GM12878 (cell line): ENCODE measurements around the gene DMPK. TPM values are rescaled to one million over a fixed set of nuclear protein-coding genes. Genes with fewer than 3 reads are reported as not detected.
A peak's percentile ranks its signal among the peaks of the same experiment; 100 is the strongest.

Source experiments
- ATAC-seq: fragments of 200-7000 bp; cut with Tn5 transposase; 3 replicates; pipeline ENCODE4 v1.9.1; 2020; ENCODE audit warnings: mild to moderate bottlenecking, moderate library complexity
- BruUV-seq: library from RNA; stranded (reverse); fragments of 400-500 nt; replicated peaks from 2 replicates; lab custom pipeline; 2021; lab: Mats Ljungman, UMichigan
- CTCF ChIA-PET: fragments of 300-600 bp; sonication (Branson Sonifier 250); formaldehyde crosslinking; extraction: SDS; loops from one replicate; lab custom pipeline; 2021; ENCODE audit warnings: inconsistent platforms; lab: Yijun Ruan, JAX
- POLR2A ChIA-PET: fragments of 350-600 bp; formaldehyde crosslinking; extraction: SDS; loops from one replicate; lab custom pipeline; 2021; ENCODE audit warnings: inconsistent platforms; lab: Charles Lee
- RAD21 ChIA-PET: fragments of 300-600 bp; sonication (Branson Sonifier 250); formaldehyde crosslinking; loops from one replicate; lab custom pipeline; 2023; ENCODE audit warnings: antibody characterized with exemption; ENCODE audit not compliant: unreplicated experiment; lab: Charles Lee
- SMC1A ChIA-PET: fragments of 300-600 bp; sonication (Branson Sonifier 250); formaldehyde crosslinking; loops from one replicate; lab custom pipeline; 2023; ENCODE audit not compliant: unreplicated experiment, uncharacterized antibody; lab: Charles Lee
- DNase-seq: peaks from one replicate; pipeline ENCODE4 v3.0.0-alpha.2; 2011; ENCODE audit warnings: low read depth, low spot score
- FAIRE-seq: peaks from 3 replicates; lab custom pipeline; 2011; peaks lifted over from hg19 to GRCh38; lab: Jason Lieb, UNC
- H2AFZ ChIP-seq: 2 replicates; pipeline ENCODE4 v1.6.0; 2011; ENCODE audit warnings: low read depth, low read length, control low read depth; ENCODE audit not compliant: control insufficient read depth
- H3K27ac ChIP-seq: 2 replicates; pipeline ENCODE4 v1.5.1; 2011; ENCODE audit warnings: control low read depth; ENCODE audit not compliant: control insufficient read depth, insufficient read depth
- H3K27me3 ChIP-seq, 2 experiments: replicated peaks in 1 of 2; 2 replicates each; pipeline versions ENCODE4 v1.6.0 to v1.6.1; 2011; ENCODE audit warnings: low read length in 1 of 2; ENCODE audit not compliant: control insufficient read depth in 2 of 2, insufficient read depth in 2 of 2
- H3K36me3 ChIP-seq, 2 experiments: 2 replicates each; pipeline ENCODE4 v1.5.1; 2011; ENCODE audit warnings: low read length in 1 of 2; ENCODE audit not compliant: control insufficient read depth in 2 of 2, insufficient read depth in 2 of 2
- H3K4me1 ChIP-seq: 2 replicates; pipeline ENCODE4 v1.6.1; 2011; ENCODE audit warnings: mild to moderate bottlenecking, low read length, moderate library complexity, mixed read lengths; ENCODE audit not compliant: control insufficient read depth, insufficient read depth
- H3K4me2 ChIP-seq: 2 replicates; pipeline ENCODE4 v1.6.0; 2011; ENCODE audit warnings: control low read depth; ENCODE audit not compliant: control insufficient read depth, insufficient read depth
- H3K4me3 ChIP-seq: fragments of 200-600 bp; sonication (generic); 2 replicates; pipeline ENCODE4 v1.5.1; 2016
- H3K79me2 ChIP-seq: 2 replicates; pipeline ENCODE4 v1.6.0; 2011; ENCODE audit warnings: low read length; ENCODE audit not compliant: control insufficient read depth, insufficient read depth
- H3K9ac ChIP-seq: 2 replicates; pipeline ENCODE4 v1.8.0; 2011; ENCODE audit warnings: low read length, control low read depth, mixed read lengths; ENCODE audit not compliant: control insufficient read depth, insufficient read depth
- H3K9me3 ChIP-seq: replicated peaks from 3 replicates; pipeline ENCODE4 v1.5.1; 2011; ENCODE audit warnings: mild to moderate bottlenecking, low read length; ENCODE audit not compliant: control insufficient read depth, insufficient read depth
- H4K20me1 ChIP-seq: 2 replicates; pipeline ENCODE4 v1.6.0; 2011; ENCODE audit not compliant: control insufficient read depth, insufficient read depth
- BMI1 ChIP-seq: fragments of 450-650 bp; IDR thresholded peaks from 2 replicates; pipeline ENCODE4 v1.6.1; 2016; ENCODE audit warnings: mild to moderate bottlenecking, moderate library complexity, borderline replicate concordance
- CBX5 ChIP-seq: sonication (generic); IDR thresholded peaks from 2 replicates; pipeline ENCODE4 v1.6.1; 2016; ENCODE audit warnings: low read depth, moderate library complexity, mild to moderate bottlenecking, inconsistent platforms
- DPF2 ChIP-seq: fragments of 450-650 bp; IDR thresholded peaks from 2 replicates; pipeline ENCODE4 v1.6.1; 2017; ENCODE audit warnings: mild to moderate bottlenecking
- HDAC2 ChIP-seq: fragments of 200-600 bp; sonication (generic); IDR thresholded peaks from 2 replicates; pipeline ENCODE4 v1.6.1; 2017
- KAT2A ChIP-seq: conservative IDR thresholded peaks from 2 replicates; pipeline ENCODE4 v1.6.1; 2011; ENCODE audit warnings: low read depth, low read length; ENCODE audit not compliant: control insufficient read depth
- KLF5 ChIP-seq: fragments of 450-650 bp; IDR thresholded peaks from 2 replicates; pipeline ENCODE4 v1.6.1; 2014; ENCODE audit warnings: mild to moderate bottlenecking; ENCODE audit not compliant: partially characterized antibody
- MTA2 ChIP-seq: fragments of 450-650 bp; IDR thresholded peaks from 2 replicates; pipeline ENCODE4 v1.6.1; 2016; ENCODE audit warnings: low read depth, mild to moderate bottlenecking, moderate library complexity
- SIX5 ChIP-seq: IDR thresholded peaks from 2 replicates; pipeline ENCODE4 v1.6.1; 2011; ENCODE audit warnings: mild to moderate bottlenecking, low read depth, low read length, moderate library complexity; ENCODE audit not compliant: severe bottlenecking
- SMAD1 ChIP-seq: fragments of 450-650 bp; IDR thresholded peaks from 2 replicates; pipeline ENCODE4 v1.6.1; 2018; ENCODE audit warnings: mild to moderate bottlenecking, low read depth; ENCODE audit not compliant: partially characterized antibody
- SMAD5 ChIP-seq: IDR thresholded peaks from 2 replicates; pipeline ENCODE4 v1.6.1; 2016; ENCODE audit warnings: antibody characterized with exemption, low read depth
- SMARCA5 ChIP-seq: fragments of 450-650 bp; IDR thresholded peaks from 2 replicates; pipeline ENCODE4 v1.6.1; 2017; ENCODE audit warnings: mild to moderate bottlenecking
- YY1 ChIP-seq: IDR thresholded peaks from 2 replicates; pipeline ENCODE4 v1.6.1; 2011; ENCODE audit warnings: low read depth, mild to moderate bottlenecking, low read length
- ZNF24 ChIP-seq: fragments of 450-650 bp; IDR thresholded peaks from 2 replicates; pipeline ENCODE4 v1.6.1; 2017; ENCODE audit warnings: antibody characterized with exemption, mild to moderate bottlenecking
- WGBS: methylation state at CpG from one replicate; pipeline ENCODE4 v1.1.6; 2016; ENCODE audit warnings: low lambda C conversion rate; ENCODE audit not compliant: insufficient replicate concordance, insufficient coverage; ENCODE audit errors: missing lambda C conversion rate; 5-methylcytosine and 5-hydroxymethylcytosine counted together
- in situ Hi-C: fragments of 300-500 bp; cut with MboI; formaldehyde crosslinking; loops from 9 replicates; pipeline ENCODE4 v1.14.3; 2018; ENCODE audit warnings: mixed read lengths
- intact Hi-C: fragments of 100-400 bp; cut with micrococcal nuclease; formaldehyde crosslinking; loops from one replicate; pipeline ENCODE4 v1.14.2; 2022; ENCODE audit not compliant: unreplicated experiment
- polyA plus RNA-seq, 11 experiments: library from polyadenylated mRNA; depleted of rRNA in 4 of 11; unstranded in 6 of 11; stranded (reverse) in 5 of 11; fragments of >200 nt; fragmentation: Nextera tagmentation in 4 of 11; fragmentation: Illumina TruSeq in 1 of 11; extraction: Ambion mirVana in 4 of 11; extraction: Trizol in 1 of 11; gene quantifications; 1 replicate in 1 of 11; 2 replicates in 10 of 11; pipeline versions ENCODE4 v1.2.1 to v1.2.3, GENCODE V29; 2011 to 2016; ENCODE audit warnings: inconsistent platforms in 2 of 11, missing spikeins in 2 of 11, low read depth in 1 of 11
- total RNA-seq, 4 experiments: library from RNA; depleted of rRNA in 3 of 4; stranded (reverse); fragments of >200 nt in 3 of 4; fragmentation: Illumina TruSeq in 1 of 4; extraction: Trizol in 1 of 4; gene quantifications; 2 replicates each; pipeline versions ENCODE4 v1.2.1 to v1.2.3, GENCODE V29; 2013 to 2021
- TF ChIP-seq, protein P1 (sequence below): IDR thresholded peaks from 2 replicates; pipeline ENCODE4 v1.6.1; 2012; ENCODE audit warnings: low read depth, low read length, improper control_type of control experiment
- TF ChIP-seq, protein P2 (sequence below): fragments of 450-650 bp; conservative IDR thresholded peaks from 2 replicates; pipeline ENCODE4 v1.6.1; 2017; ENCODE audit warnings: mild to moderate bottlenecking, moderate library complexity
- TF ChIP-seq, protein P3 (sequence below): IDR thresholded peaks from 2 replicates; pipeline ENCODE4 v1.6.1; 2011; ENCODE audit warnings: borderline replicate concordance, low read depth, mild to moderate bottlenecking, moderate library complexity, mixed read lengths, low read length; ENCODE audit not compliant: insufficient read depth; ENCODE audit errors: extremely low read length
- TF ChIP-seq, protein P4 (sequence below): fragments of 450-650 bp; IDR thresholded peaks from 2 replicates; pipeline ENCODE4 v1.6.1; 2017; ENCODE audit warnings: mild to moderate bottlenecking

Gene DMPK
- total and polyA plus RNA-seq, 10 of the 15 experiments (the other 5 are each of a cell fraction or from before 2014, with no cell fraction given), result 0.60 to 33.6 (median 5.2) TPM

DNA sequence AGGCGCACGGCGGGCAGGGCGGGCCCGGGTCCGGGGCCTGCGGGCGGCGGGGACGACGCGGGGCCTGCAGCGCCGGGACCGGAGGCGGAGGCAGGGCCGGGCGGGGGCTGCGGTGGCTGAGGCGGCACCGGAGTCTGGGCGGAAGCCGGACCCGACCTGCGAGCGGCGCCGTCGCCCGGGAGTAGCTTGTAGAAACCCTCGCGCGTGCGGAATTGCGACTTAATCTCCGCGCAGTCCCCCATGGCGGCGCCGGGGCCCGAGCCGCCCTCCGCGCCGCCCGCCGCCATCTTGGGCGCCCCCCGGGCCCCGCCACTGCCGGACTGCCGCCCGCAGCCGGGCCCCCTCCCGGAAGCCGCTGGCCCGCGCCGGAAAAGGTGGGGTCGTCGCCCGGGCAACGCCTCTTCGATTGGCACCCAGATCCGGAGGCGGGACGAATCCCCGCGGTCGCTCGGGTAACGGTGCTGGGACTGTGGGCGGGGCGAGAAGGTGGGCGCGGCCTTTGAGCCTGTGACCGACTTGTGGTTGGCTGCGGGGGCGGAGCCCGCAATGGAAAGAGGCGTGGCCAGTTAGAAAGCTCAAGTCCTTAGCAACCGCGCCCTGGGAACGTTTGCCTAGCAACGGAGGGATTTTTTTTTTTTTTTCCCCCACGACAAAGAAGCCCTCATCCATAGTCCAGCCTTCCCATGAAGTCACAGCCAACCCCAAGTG lies 10.3 kb upstream of the DMPK start, which contains the start of gene DMWD:
TSS of gene DMWD (minus strand) at position 376 of the 708 bp plus-strand sequence. CDS start at position 287, 89 bp downstream.
- Histone ChIP-seq H2AFZ (peak within 1 kb of the TSS; percentile 69), H3K36me3 (peaks cover 0 to 12% of the 10 kb centered on the region in 2 experiments; a peak in 3 of 4 replicates), H3K4me2 (peak within 1 kb of the TSS; percentile 32), H3K27ac (peak within 1 kb of the TSS; percentile 72), H3K27me3 (no peaks in the 10 kb centered on the region), H3K9ac (peak within 1 kb of the TSS; percentile 74), H3K4me3 (peak within 1 kb of the TSS; percentile 98), H3K79me2 (peaks cover 19% of the 10 kb centered on the region), H3K4me1 (peaks cover 14% of the 10 kb centered on the region), H3K9me3 (no peaks in the 10 kb centered on the region), H4K20me1 (no peaks in the 10 kb centered on the region)
- ATAC-seq (peak; percentile 95), FAIRE-seq (peak; percentile 99), DNase-seq (peak; percentile 81)
- CTCF ChIA-PET, result interaction anchor here (0.6 to 3.1 kb wide), 10 partner anchors 13 to 100 kb away, joined by 3 to 13 read pairs (median 4); partner anchors contain the start of genes QPCTL and SIX5
- SMC1A ChIA-PET, result interaction anchor here (0.7 to 1.4 kb wide), 3 partner anchors 22 to 76 kb away, joined by 3 to 7 read pairs (median 5); partner anchors contain the start of gene SIX5
- intact Hi-C loops (loop anchor here (2.0 kb wide), 1 partner anchor 24 kb away; the partner anchor contains the start of gene SIX5), in situ Hi-C loops (no loop called here)
- RAD21 ChIA-PET, result interaction anchor here (0.5 to 2.7 kb wide), 8 partner anchors 14 to 387 kb away, joined by 3 to 18 read pairs (median 4); partner anchors contain the start of genes FOXA3, IRF2BP1, QPCTL and SIX5
- WGBS, result 1% methylated on average over 63 of the region's 86 CpGs
- POLR2A ChIA-PET, result interaction anchor here (0.5 to 2.9 kb wide), 10 partner anchors 11 to 368 kb away, joined by 3 to 20 read pairs (median 3); partner anchors contain the start of gene SIX5
- BruUV-seq, result no TSS peak
- TF ChIP-seq, protein P1, sequence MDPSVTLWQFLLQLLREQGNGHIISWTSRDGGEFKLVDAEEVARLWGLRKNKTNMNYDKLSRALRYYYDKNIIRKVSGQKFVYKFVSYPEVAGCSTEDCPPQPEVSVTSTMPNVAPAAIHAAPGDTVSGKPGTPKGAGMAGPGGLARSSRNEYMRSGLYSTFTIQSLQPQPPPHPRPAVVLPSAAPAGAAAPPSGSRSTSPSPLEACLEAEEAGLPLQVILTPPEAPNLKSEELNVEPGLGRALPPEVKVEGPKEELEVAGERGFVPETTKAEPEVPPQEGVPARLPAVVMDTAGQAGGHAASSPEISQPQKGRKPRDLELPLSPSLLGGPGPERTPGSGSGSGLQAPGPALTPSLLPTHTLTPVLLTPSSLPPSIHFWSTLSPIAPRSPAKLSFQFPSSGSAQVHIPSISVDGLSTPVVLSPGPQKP, result peak; percentile 34; the same call in 1 of the 2 replicates
- TF ChIP-seq HDAC2 (no peak), KLF5 (peak; percentile 83), SIX5 (no peak), KAT2A (no peak), ZNF24 (no peak), BMI1 (peak; percentile 99), MTA2 (no peak), SMARCA5 (peak; percentile 75), SMAD5 (no peak), SMAD1 (no peak), CBX5 (no peak), DPF2 (peak; percentile 90), YY1 (peak; percentile 96)
- TF ChIP-seq, protein P2, sequence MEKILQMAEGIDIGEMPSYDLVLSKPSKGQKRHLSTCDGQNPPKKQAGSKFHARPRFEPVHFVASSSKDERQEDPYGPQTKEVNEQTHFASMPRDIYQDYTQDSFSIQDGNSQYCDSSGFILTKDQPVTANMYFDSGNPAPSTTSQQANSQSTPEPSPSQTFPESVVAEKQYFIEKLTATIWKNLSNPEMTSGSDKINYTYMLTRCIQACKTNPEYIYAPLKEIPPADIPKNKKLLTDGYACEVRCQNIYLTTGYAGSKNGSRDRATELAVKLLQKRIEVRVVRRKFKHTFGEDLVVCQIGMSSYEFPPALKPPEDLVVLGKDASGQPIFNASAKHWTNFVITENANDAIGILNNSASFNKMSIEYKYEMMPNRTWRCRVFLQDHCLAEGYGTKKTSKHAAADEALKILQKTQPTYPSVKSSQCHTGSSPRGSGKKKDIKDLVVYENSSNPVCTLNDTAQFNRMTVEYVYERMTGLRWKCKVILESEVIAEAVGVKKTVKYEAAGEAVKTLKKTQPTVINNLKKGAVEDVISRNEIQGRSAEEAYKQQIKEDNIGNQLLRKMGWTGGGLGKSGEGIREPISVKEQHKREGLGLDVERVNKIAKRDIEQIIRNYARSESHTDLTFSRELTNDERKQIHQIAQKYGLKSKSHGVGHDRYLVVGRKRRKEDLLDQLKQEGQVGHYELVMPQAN, result peak; percentile 79
- TF ChIP-seq, protein P3, sequence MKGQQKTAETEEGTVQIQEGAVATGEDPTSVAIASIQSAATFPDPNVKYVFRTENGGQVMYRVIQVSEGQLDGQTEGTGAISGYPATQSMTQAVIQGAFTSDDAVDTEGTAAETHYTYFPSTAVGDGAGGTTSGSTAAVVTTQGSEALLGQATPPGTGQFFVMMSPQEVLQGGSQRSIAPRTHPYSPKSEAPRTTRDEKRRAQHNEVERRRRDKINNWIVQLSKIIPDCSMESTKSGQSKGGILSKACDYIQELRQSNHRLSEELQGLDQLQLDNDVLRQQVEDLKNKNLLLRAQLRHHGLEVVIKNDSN, result no peak
- TF ChIP-seq, protein P4, sequence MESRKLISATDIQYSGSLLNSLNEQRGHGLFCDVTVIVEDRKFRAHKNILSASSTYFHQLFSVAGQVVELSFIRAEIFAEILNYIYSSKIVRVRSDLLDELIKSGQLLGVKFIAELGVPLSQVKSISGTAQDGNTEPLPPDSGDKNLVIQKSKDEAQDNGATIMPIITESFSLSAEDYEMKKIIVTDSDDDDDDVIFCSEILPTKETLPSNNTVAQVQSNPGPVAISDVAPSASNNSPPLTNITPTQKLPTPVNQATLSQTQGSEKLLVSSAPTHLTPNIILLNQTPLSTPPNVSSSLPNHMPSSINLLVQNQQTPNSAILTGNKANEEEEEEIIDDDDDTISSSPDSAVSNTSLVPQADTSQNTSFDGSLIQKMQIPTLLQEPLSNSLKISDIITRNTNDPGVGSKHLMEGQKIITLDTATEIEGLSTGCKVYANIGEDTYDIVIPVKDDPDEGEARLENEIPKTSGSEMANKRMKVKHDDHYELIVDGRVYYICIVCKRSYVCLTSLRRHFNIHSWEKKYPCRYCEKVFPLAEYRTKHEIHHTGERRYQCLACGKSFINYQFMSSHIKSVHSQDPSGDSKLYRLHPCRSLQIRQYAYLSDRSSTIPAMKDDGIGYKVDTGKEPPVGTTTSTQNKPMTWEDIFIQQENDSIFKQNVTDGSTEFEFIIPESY, result no peak
